SK-N-SH (cell line): ENCODE measurements around the gene DMAC1. TPM values are rescaled to one million over a fixed set of nuclear protein-coding genes. Genes with fewer than 3 reads are reported as not detected.

Experiments used
- CTCF ChIA-PET: fragments of 300-600, 350-600 bp; formaldehyde crosslinking; extraction: SDS; loops from one replicate; lab custom pipeline; 2021; lab: Yijun Ruan, JAX
- POLR2A ChIA-PET: fragments of 350-600 bp; sonication (Branson Sonifier 250); formaldehyde crosslinking; extraction: SDS; loops from one replicate; lab custom pipeline; 2020; ENCODE audit warnings: antibody characterized with exemption, inconsistent platforms; lab: Yijun Ruan, JAX
- DNase-seq: peaks from one replicate; pipeline ENCODE4 v3.0.0; 2012
- H2AFZ ChIP-seq: fragments of 200-600 bp; sonication (generic); 2 replicates; pipeline ENCODE4 v1.8.1; 2016; ENCODE audit warnings: antibody characterized with exemption, mild to moderate bottlenecking, low read depth
- H3F3A ChIP-seq: fragments of 200-600 bp; sonication (generic); replicated peaks from 2 replicates; pipeline ENCODE3; 2016; ENCODE audit warnings: antibody characterized with exemption, mild to moderate bottlenecking; ENCODE audit not compliant: insufficient read depth
- H3K27ac ChIP-seq, 2 experiments: fragments of 200-500 bp in 1 of 2; fragments of 200-600 bp in 1 of 2; sonication (Bioruptor generic) in 1 of 2; sonication (generic), shearing (Covaris generic) in 1 of 2; 2 replicates each; pipeline versions ENCODE4 v1.5.1 to v1.6.1; 2014 to 2016; ENCODE audit warnings: low read depth in 2 of 2, inconsistent platforms in 1 of 2, low read length in 1 of 2, mild to moderate bottlenecking in 1 of 2, mixed read lengths in 1 of 2
- H3K27me3 ChIP-seq: fragments of 200-600 bp; sonication (generic), shearing (Covaris generic); 2 replicates; pipeline ENCODE4 v1.6.1; 2016; ENCODE audit warnings: mixed run types; ENCODE audit not compliant: insufficient read depth
- H3K36me3 ChIP-seq, 2 experiments: fragments of 200-500 bp in 1 of 2; fragments of 200-600 bp in 1 of 2; sonication (Bioruptor generic) in 1 of 2; sonication (generic) in 1 of 2; replicated peaks in 1 of 2; 2 replicates each; pipeline versions ENCODE3 to v1.5.1; 2014 to 2016; ENCODE audit warnings: low read length in 1 of 2, mild to moderate bottlenecking in 1 of 2; ENCODE audit not compliant: insufficient read depth in 2 of 2, control insufficient read depth in 1 of 2
- H3K4me1 ChIP-seq, 2 experiments: fragments of 200-500 bp in 1 of 2; fragments of 200-600 bp in 1 of 2; sonication (Bioruptor generic) in 1 of 2; sonication (generic), shearing (Covaris generic) in 1 of 2; 2 replicates each; pipeline versions ENCODE4 v1.5.1 to v1.6.1; 2014 to 2016; ENCODE audit warnings: low read depth in 1 of 2, low read length in 1 of 2, mixed run types in 1 of 2; ENCODE audit not compliant: insufficient read depth in 2 of 2, control insufficient read depth in 1 of 2
- H3K4me2 ChIP-seq: fragments of 200-600 bp; sonication (generic), shearing (Covaris generic); 2 replicates; pipeline ENCODE4 v1.6.1; 2017; ENCODE audit warnings: mixed run types
- H3K4me3 ChIP-seq, 2 experiments: fragments of 200-500 bp in 1 of 2; fragments of 200-600 bp in 1 of 2; sonication (Bioruptor generic) in 1 of 2; sonication (generic), shearing (Covaris generic) in 1 of 2; 2 replicates each; pipeline versions ENCODE4 v1.5.1 to v1.8.1; 2014 to 2016; ENCODE audit warnings: low read depth in 2 of 2, inconsistent platforms in 1 of 2, low read length in 1 of 2, mild to moderate bottlenecking in 1 of 2, mixed read lengths in 1 of 2, moderate library complexity in 1 of 2
- H3K79me2 ChIP-seq: fragments of 200-600 bp; sonication (generic); 2 replicates; pipeline ENCODE4 v1.8.1; 2017; ENCODE audit warnings: mild to moderate bottlenecking; ENCODE audit not compliant: insufficient read depth
- H3K9ac ChIP-seq: fragments of 200-600 bp; sonication (generic); 2 replicates; pipeline ENCODE4 v1.6.1; 2017; ENCODE audit warnings: mixed run types
- H3K9me2 ChIP-seq: fragments of 200-600 bp; sonication (generic); 2 replicates; pipeline ENCODE4 v1.6.1; 2017; ENCODE audit warnings: mixed run types
- H3K9me3 ChIP-seq: fragments of 200-600 bp; sonication (generic); 2 replicates; pipeline ENCODE4 v1.6.1; 2017; ENCODE audit warnings: mixed run types, mild to moderate bottlenecking, moderate library complexity
- H4K20me1 ChIP-seq: fragments of 200-600 bp; sonication (generic); 2 replicates; pipeline ENCODE4 v1.6.1; 2017; ENCODE audit warnings: mild to moderate bottlenecking, mixed run types; ENCODE audit not compliant: insufficient read depth
- CHD2 ChIP-seq: fragments of 150-350 bp; IDR thresholded peaks from 2 replicates; pipeline ENCODE4 v1.6.1; 2018; ENCODE audit warnings: low read length; ENCODE audit not compliant: partially characterized antibody
- GABPA ChIP-seq: IDR thresholded peaks from 2 replicates; pipeline ENCODE4 v1.4.0; 2012; ENCODE audit warnings: low read depth, mild to moderate bottlenecking
- NFIC ChIP-seq: IDR thresholded peaks from 2 replicates; pipeline ENCODE4 v1.4.0; 2012; ENCODE audit warnings: borderline replicate concordance
- POLR2AphosphoS5 ChIP-seq: IDR thresholded peaks from 2 replicates; pipeline ENCODE4 v1.6.1; 2012; ENCODE audit warnings: low read depth, low read length
- RFX5 ChIP-seq: IDR thresholded peaks from 2 replicates; pipeline ENCODE4 v1.6.1; 2012; ENCODE audit warnings: mild to moderate bottlenecking, improper control_type of control experiment, low read length
- RXRA ChIP-seq: IDR thresholded peaks from 2 replicates; pipeline ENCODE4 v1.4.0; 2012; ENCODE audit warnings: low read depth, mild to moderate bottlenecking, borderline replicate concordance
- WGBS: methylation state at CpG from one replicate; pipeline ENCODE4 v1.1.6; 2017; ENCODE audit warnings: low lambda C conversion rate; 5-methylcytosine and 5-hydroxymethylcytosine counted together
- polyA plus RNA-seq, 3 experiments: library from polyadenylated mRNA; depleted of rRNA; stranded (reverse); fragments of >200 nt; gene quantifications; 2 replicates each; pipeline ENCODE4 v1.2.3, GENCODE V29; 2012
- TF ChIP-seq, protein P1 (sequence below): IDR thresholded peaks from 2 replicates; pipeline ENCODE4 v1.4.0; 2012; ENCODE audit warnings: low read depth, borderline replicate concordance
- TF ChIP-seq, protein P2 (sequence below): IDR thresholded peaks from 2 replicates; pipeline ENCODE4 v1.4.0; 2012; ENCODE audit warnings: low read depth, borderline replicate concordance
- TF ChIP-seq, protein P3 (sequence below): fragments of 150-350 bp; IDR thresholded peaks from 2 replicates; pipeline ENCODE4 v1.6.1; 2016; ENCODE audit warnings: mild to moderate bottlenecking, low read depth, low read length
- TF ChIP-seq, protein P4 (sequence below): fragments of 200-600 bp; sonication (generic); IDR thresholded peaks from 2 replicates; pipeline ENCODE4 v1.6.1; 2017; ENCODE audit warnings: antibody characterized with exemption, mild to moderate bottlenecking, moderate library complexity
- TF ChIP-seq, protein P5 (sequence below): IDR thresholded peaks from 2 replicates; pipeline ENCODE4; 2012

DMAC1 gene
- polyA plus RNA-seq, 1 of the 3 experiments (the other 2 are of a cell fraction), result 21.7 TPM

DNA sequence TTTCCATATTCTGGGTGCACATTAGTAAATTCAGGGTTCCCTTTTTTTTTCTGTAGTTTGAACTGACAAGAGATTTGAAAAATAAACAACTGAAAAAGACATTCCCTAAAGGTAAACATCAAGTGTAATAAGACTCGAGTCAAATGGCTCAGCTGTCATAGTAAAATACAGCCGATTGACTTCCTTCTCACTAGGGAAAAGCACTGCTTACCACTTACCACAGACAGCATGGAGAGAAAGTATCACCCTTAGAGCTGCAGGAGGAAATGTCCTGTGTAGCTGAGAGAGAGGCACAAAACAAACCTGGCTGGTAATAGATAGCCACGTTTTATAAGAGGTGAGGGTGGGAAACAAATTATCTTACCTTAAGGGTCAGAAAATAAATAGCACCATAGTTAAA, 12.1 kb upstream of the DMAC1 start:
- DNase-seq, result no peak
- H3K36me3 ChIP-seq, result no peaks in the 10 kb centered on the region
- no peaks in the 10 kb centered on the region for H3K27me3 ChIP-seq
- no peaks in the 10 kb centered on the region for H3F3A ChIP-seq
- no peaks in the 10 kb centered on the region for H3K9me2 ChIP-seq
- H3K27ac ChIP-seq, result no peak overlapping the region
- no peak overlapping the region for H3K9ac ChIP-seq
- no peaks in the 10 kb centered on the region for H4K20me1 ChIP-seq
- no peaks in the 10 kb centered on the region for H3K9me3 ChIP-seq
- CTCF ChIA-PET, result no interaction called here
- POLR2A ChIA-PET, result no interaction called here
- no peaks in the 10 kb centered on the region for H3K4me1 ChIP-seq
- no peaks in the 10 kb centered on the region for H3K79me2 ChIP-seq
- H3K4me2 ChIP-seq, result no peak overlapping the region
- H2AFZ ChIP-seq, result no peak overlapping the region
- 36% methylated on average over 3 of the region's 3 CpGs for WGBS
- TF ChIP-seq, protein P1, sequence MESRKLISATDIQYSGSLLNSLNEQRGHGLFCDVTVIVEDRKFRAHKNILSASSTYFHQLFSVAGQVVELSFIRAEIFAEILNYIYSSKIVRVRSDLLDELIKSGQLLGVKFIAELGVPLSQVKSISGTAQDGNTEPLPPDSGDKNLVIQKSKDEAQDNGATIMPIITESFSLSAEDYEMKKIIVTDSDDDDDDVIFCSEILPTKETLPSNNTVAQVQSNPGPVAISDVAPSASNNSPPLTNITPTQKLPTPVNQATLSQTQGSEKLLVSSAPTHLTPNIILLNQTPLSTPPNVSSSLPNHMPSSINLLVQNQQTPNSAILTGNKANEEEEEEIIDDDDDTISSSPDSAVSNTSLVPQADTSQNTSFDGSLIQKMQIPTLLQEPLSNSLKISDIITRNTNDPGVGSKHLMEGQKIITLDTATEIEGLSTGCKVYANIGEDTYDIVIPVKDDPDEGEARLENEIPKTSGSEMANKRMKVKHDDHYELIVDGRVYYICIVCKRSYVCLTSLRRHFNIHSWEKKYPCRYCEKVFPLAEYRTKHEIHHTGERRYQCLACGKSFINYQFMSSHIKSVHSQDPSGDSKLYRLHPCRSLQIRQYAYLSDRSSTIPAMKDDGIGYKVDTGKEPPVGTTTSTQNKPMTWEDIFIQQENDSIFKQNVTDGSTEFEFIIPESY, result no peak
- TF ChIP-seq, protein P2, sequence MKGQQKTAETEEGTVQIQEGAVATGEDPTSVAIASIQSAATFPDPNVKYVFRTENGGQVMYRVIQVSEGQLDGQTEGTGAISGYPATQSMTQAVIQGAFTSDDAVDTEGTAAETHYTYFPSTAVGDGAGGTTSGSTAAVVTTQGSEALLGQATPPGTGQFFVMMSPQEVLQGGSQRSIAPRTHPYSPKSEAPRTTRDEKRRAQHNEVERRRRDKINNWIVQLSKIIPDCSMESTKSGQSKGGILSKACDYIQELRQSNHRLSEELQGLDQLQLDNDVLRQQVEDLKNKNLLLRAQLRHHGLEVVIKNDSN, result no peak
- TF ChIP-seq RXRA (no peak), CHD2 (no peak), GABPA (no peak), RFX5 (no peak), NFIC (no peak), POLR2AphosphoS5 (no peak)
- TF ChIP-seq, protein P3, sequence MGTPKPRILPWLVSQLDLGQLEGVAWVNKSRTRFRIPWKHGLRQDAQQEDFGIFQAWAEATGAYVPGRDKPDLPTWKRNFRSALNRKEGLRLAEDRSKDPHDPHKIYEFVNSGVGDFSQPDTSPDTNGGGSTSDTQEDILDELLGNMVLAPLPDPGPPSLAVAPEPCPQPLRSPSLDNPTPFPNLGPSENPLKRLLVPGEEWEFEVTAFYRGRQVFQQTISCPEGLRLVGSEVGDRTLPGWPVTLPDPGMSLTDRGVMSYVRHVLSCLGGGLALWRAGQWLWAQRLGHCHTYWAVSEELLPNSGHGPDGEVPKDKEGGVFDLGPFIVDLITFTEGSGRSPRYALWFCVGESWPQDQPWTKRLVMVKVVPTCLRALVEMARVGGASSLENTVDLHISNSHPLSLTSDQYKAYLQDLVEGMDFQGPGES, result no peak
- TF ChIP-seq, protein P4, sequence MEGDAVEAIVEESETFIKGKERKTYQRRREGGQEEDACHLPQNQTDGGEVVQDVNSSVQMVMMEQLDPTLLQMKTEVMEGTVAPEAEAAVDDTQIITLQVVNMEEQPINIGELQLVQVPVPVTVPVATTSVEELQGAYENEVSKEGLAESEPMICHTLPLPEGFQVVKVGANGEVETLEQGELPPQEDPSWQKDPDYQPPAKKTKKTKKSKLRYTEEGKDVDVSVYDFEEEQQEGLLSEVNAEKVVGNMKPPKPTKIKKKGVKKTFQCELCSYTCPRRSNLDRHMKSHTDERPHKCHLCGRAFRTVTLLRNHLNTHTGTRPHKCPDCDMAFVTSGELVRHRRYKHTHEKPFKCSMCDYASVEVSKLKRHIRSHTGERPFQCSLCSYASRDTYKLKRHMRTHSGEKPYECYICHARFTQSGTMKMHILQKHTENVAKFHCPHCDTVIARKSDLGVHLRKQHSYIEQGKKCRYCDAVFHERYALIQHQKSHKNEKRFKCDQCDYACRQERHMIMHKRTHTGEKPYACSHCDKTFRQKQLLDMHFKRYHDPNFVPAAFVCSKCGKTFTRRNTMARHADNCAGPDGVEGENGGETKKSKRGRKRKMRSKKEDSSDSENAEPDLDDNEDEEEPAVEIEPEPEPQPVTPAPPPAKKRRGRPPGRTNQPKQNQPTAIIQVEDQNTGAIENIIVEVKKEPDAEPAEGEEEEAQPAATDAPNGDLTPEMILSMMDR, result no peak
- TF ChIP-seq, protein P5, sequence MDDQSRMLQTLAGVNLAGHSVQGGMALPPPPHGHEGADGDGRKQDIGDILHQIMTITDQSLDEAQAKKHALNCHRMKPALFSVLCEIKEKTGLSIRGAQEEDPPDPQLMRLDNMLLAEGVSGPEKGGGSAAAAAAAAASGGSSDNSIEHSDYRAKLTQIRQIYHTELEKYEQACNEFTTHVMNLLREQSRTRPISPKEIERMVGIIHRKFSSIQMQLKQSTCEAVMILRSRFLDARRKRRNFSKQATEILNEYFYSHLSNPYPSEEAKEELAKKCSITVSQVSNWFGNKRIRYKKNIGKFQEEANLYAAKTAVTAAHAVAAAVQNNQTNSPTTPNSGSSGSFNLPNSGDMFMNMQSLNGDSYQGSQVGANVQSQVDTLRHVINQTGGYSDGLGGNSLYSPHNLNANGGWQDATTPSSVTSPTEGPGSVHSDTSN, result no peak
- no peak overlapping the region for H3K4me3 ChIP-seq
